Measurements from ENCODE around the gene C1QTNF8.

The C1QTNF8 gene

GRCh38 chr16:1106659-1107058 is 10.6 kb upstream of the C1QTNF8 start:
- TF ChIP-seq SUZ12 (IDR thresholded peaks at IDR 0.05; ENCODE audit: extremely low read depth, insufficient read depth, insufficient read length) (no peak), YY1 (IDR thresholded peaks at IDR 0.05; ENCODE audit: insufficient read depth, insufficient read length) (no peak), ZNF274 (IDR thresholded peaks at IDR 0.05; ENCODE audit: low read depth, low read length) (no peak)
- H3K4me1 ChIP-seq (ENCODE audit: insufficient read depth, insufficient read length) = peaks cover 15% of the 10 kb centered on the region
- H3K9ac ChIP-seq (ENCODE audit: insufficient read length, low read depth) = no peak overlapping the region
- H3K9me3 ChIP-seq (ENCODE audit: insufficient read depth, low read length) = no peaks in the 10 kb centered on the region
- DNase-seq (ENCODE audit: low read depth, low spot score) = no peak
- H3K36me3 ChIP-seq (ENCODE audit: insufficient read depth, insufficient read length, low read length) = no peaks in the 10 kb centered on the region
- peaks cover 45% of the 10 kb centered on the region for H3K27me3 ChIP-seq (ENCODE audit: insufficient read depth, insufficient read length)
- no peak overlapping the region for H3K4me3 ChIP-seq (ENCODE audit: insufficient read length, low read depth)

- DNase-seq (ENCODE audit: low read depth, low spot score) = peak; percentile 50
- Histone ChIP-seq H3K36me3 (ENCODE audit: insufficient read depth, insufficient read length, low read length) (no peaks in the 10 kb centered on the region), H3K4me1 (ENCODE audit: insufficient read depth, insufficient read length) (peaks cover 18% of the 10 kb centered on the region), H3K4me3 (ENCODE audit: insufficient read length, low read depth) (no peak overlapping the region), H3K9ac (ENCODE audit: insufficient read length, low read depth) (no peak overlapping the region), H3K27me3 (ENCODE audit: insufficient read depth, insufficient read length) (peaks cover 40% of the 10 kb centered on the region), H3K9me3 (ENCODE audit: insufficient read depth, low read length) (no peaks in the 10 kb centered on the region)
- TF ChIP-seq ZNF274 (IDR thresholded peaks at IDR 0.05; ENCODE audit: low read depth, low read length) (no peak), YY1 (IDR thresholded peaks at IDR 0.05; ENCODE audit: insufficient read depth, insufficient read length) (no peak), SUZ12 (IDR thresholded peaks at IDR 0.05; ENCODE audit: extremely low read depth, insufficient read depth, insufficient read length) (no peak)
Observed at GRCh38 chr16:1105888-1106620, 10.0 kb upstream of the C1QTNF8 start.

DNA sequence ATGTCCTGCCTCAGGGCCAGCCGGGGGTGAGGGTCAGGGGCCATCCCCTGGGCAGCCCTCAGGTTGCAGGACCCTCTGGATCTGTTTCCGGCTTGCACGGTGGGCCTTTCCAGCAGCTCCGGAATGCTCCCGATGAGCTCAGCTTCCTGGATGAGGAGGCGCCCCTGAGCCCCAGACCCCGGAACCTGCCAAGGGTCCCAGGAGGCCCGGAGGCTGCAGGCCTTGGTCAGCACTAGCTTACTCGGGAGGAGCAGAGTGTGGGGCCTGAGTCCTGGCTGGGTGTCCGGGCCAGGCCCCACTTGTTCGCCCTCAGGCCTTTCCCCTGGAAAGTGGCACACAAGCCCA is 7.6 kb upstream of the C1QTNF8 start:
- Histone ChIP-seq H3K4me1 (ENCODE audit: insufficient read depth, insufficient read length) (peaks cover 25% of the 10 kb centered on the region), H3K9ac (ENCODE audit: insufficient read length, low read depth) (peak overlapping the region; percentile 89), H3K27me3 (ENCODE audit: insufficient read depth, insufficient read length) (peaks cover 15% of the 10 kb centered on the region), H3K36me3 (ENCODE audit: insufficient read depth, insufficient read length, low read length) (no peaks in the 10 kb centered on the region), H3K4me3 (ENCODE audit: insufficient read length, low read depth) (peak overlapping the region; percentile 71), H3K9me3 (ENCODE audit: insufficient read depth, low read length) (no peaks in the 10 kb centered on the region)
- no peak for TF ChIP-seq YY1 (IDR thresholded peaks at IDR 0.05; ENCODE audit: insufficient read depth, insufficient read length)
- no peak for DNase-seq (ENCODE audit: low read depth, low spot score)

DNA sequence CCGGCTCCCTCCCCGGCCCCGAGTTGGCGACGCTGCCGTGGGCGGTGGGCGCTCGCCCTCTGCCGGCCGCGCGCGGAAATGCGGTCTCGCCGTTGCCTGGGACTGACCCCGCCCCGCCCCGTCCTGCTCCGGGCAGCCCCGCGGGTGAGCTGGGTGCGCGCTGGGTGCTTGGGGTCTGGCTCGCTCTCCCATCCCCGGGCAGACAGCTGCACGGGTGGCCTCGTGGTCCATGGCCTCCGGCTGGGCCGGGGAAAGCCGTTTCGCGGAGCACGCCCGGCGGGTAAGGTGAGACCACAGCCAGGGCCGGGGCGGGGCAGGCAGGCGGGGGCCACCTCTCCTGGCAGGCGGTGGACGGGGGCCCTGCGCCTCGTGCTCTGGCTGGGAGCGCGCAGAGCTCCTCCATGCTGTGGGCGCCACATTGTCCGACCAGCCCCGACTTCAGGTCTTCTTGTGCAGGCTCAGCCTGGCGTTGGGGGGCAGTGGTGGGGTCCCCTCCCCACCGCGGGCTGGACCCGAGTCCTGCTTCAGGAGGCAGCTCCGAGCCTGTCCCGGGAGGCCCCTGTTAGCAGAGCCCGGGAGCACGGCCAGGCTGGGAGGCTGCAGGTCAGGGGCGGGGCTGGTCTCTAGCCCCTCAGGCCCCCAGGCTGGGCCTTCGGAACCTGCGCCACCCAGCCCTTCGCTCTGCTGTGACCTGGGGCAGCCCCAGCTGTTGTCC is 7.0 kb upstream of the C1QTNF8 start:
- peak overlapping the region; percentile 89 for H3K9ac ChIP-seq (ENCODE audit: insufficient read length, low read depth)
- DNase-seq (ENCODE audit: low read depth, low spot score) = peak; percentile 36
- H3K27me3 ChIP-seq (ENCODE audit: insufficient read depth, insufficient read length) = peaks cover 10% of the 10 kb centered on the region
- H3K9me3 ChIP-seq (ENCODE audit: insufficient read depth, low read length) = no peaks in the 10 kb centered on the region
- H3K4me1 ChIP-seq (ENCODE audit: insufficient read depth, insufficient read length) = peaks cover 23% of the 10 kb centered on the region
- H3K36me3 ChIP-seq (ENCODE audit: insufficient read depth, insufficient read length, low read length) = no peaks in the 10 kb centered on the region
- TF ChIP-seq ZNF274 (IDR thresholded peaks at IDR 0.05; ENCODE audit: low read depth, low read length) (no peak), YY1 (IDR thresholded peaks at IDR 0.05; ENCODE audit: insufficient read depth, insufficient read length) (no peak), SUZ12 (IDR thresholded peaks at IDR 0.05; ENCODE audit: extremely low read depth, insufficient read depth, insufficient read length) (no peak)
- H3K4me3 ChIP-seq (ENCODE audit: insufficient read length, low read depth) = peak overlapping the region; percentile 71

- TF ChIP-seq ZNF274 (IDR thresholded peaks at IDR 0.05; ENCODE audit: low read depth, low read length) (no peak), YY1 (IDR thresholded peaks at IDR 0.05; ENCODE audit: insufficient read depth, insufficient read length) (no peak), SUZ12 (IDR thresholded peaks at IDR 0.05; ENCODE audit: extremely low read depth, insufficient read depth, insufficient read length) (no peak)
- no peaks in the 10 kb centered on the region for H3K36me3 ChIP-seq (ENCODE audit: insufficient read depth, insufficient read length, low read length)
- H3K4me1 ChIP-seq (ENCODE audit: insufficient read depth, insufficient read length) = peaks cover 22% of the 10 kb centered on the region
- no peak for DNase-seq (ENCODE audit: low read depth, low spot score)
- no peak overlapping the region for H3K4me3 ChIP-seq (ENCODE audit: insufficient read length, low read depth)
- no peaks in the 10 kb centered on the region for H3K9me3 ChIP-seq (ENCODE audit: insufficient read depth, low read length)
- peaks cover 7% of the 10 kb centered on the region for H3K27me3 ChIP-seq (ENCODE audit: insufficient read depth, insufficient read length)
- no peak overlapping the region for H3K9ac ChIP-seq (ENCODE audit: insufficient read length, low read depth)
Observed at GRCh38 chr16:1102333-1102700, 6.3 kb upstream of the C1QTNF8 start.

- Histone ChIP-seq H3K9me3 (ENCODE audit: insufficient read depth, low read length) (no peaks in the 10 kb centered on the region), H3K27me3 (ENCODE audit: insufficient read depth, insufficient read length) (peaks cover 7% of the 10 kb centered on the region), H3K4me1 (ENCODE audit: insufficient read depth, insufficient read length) (peaks cover 22% of the 10 kb centered on the region), H3K4me3 (ENCODE audit: insufficient read length, low read depth) (no peak overlapping the region), H3K9ac (ENCODE audit: insufficient read length, low read depth) (no peak overlapping the region), H3K36me3 (ENCODE audit: insufficient read depth, insufficient read length, low read length) (no peaks in the 10 kb centered on the region)
- DNase-seq (ENCODE audit: low read depth, low spot score) = no peak
- TF ChIP-seq SUZ12 (IDR thresholded peaks at IDR 0.05; ENCODE audit: extremely low read depth, insufficient read depth, insufficient read length) (no peak), YY1 (IDR thresholded peaks at IDR 0.05; ENCODE audit: insufficient read depth, insufficient read length) (no peak), ZNF274 (IDR thresholded peaks at IDR 0.05; ENCODE audit: low read depth, low read length) (no peak)
Observed at GRCh38 chr16:1101573-1102332, 5.7 kb upstream of the C1QTNF8 start.

GRCh38 chr16:1101133-1101532 is 5.1 kb upstream of the C1QTNF8 start:
- Histone ChIP-seq H3K36me3 (ENCODE audit: insufficient read depth, insufficient read length, low read length) (no peaks in the 10 kb centered on the region), H3K9me3 (ENCODE audit: insufficient read depth, low read length) (no peaks in the 10 kb centered on the region), H3K9ac (ENCODE audit: insufficient read length, low read depth) (no peak overlapping the region), H3K4me3 (ENCODE audit: insufficient read length, low read depth) (no peak overlapping the region), H3K27me3 (ENCODE audit: insufficient read depth, insufficient read length) (peaks cover 7% of the 10 kb centered on the region), H3K4me1 (ENCODE audit: insufficient read depth, insufficient read length) (peaks cover 22% of the 10 kb centered on the region)
- TF ChIP-seq ZNF274 (IDR thresholded peaks at IDR 0.05; ENCODE audit: low read depth, low read length) (no peak), SUZ12 (IDR thresholded peaks at IDR 0.05; ENCODE audit: extremely low read depth, insufficient read depth, insufficient read length) (no peak)
- DNase-seq (ENCODE audit: low read depth, low spot score) = no peak

Measured in NT2/D1 (cell line).